NT2/D1 (cell line): ENCODE data around the gene ZNF24.

ENCODE experiments used
- DNase-seq: peaks from one replicate; pipeline ENCODE4 v3.0.0-alpha.2; 2011; ENCODE audit warnings: low read depth, low spot score
- H3K27me3 ChIP-seq: 2 replicates; pipeline ENCODE4 v1.6.0; 2011; ENCODE audit warnings: mild to moderate bottlenecking; ENCODE audit not compliant: insufficient read length, insufficient read depth
- H3K36me3 ChIP-seq: 2 replicates; pipeline ENCODE4 v1.6.1; 2011; ENCODE audit warnings: mild to moderate bottlenecking, low read length, mixed read lengths; ENCODE audit not compliant: insufficient read depth, insufficient read length
- H3K4me1 ChIP-seq: 2 replicates; pipeline ENCODE4 v1.5.1; 2011; ENCODE audit not compliant: insufficient read depth, insufficient read length
- H3K4me3 ChIP-seq: 2 replicates; pipeline ENCODE4 v1.5.1; 2011; ENCODE audit warnings: low read depth; ENCODE audit not compliant: insufficient read length
- H3K9ac ChIP-seq: 2 replicates; pipeline ENCODE4 v1.6.0; 2011; ENCODE audit warnings: low read depth; ENCODE audit not compliant: insufficient read length
- H3K9me3 ChIP-seq: 2 replicates; pipeline ENCODE4 v1.5.1; 2011; ENCODE audit warnings: mild to moderate bottlenecking, low read length; ENCODE audit not compliant: insufficient read depth
- SUZ12 ChIP-seq: IDR thresholded peaks from 2 replicates; pipeline ENCODE4 v1.6.1; 2011; ENCODE audit not compliant: insufficient read length, insufficient read depth; ENCODE audit errors: extremely low read depth
- YY1 ChIP-seq: IDR thresholded peaks from 2 replicates; pipeline ENCODE4 v1.6.1; 2011; ENCODE audit not compliant: insufficient read length, insufficient read depth
- ZNF274 ChIP-seq: IDR thresholded peaks from 2 replicates; pipeline ENCODE4 v1.6.1; 2011; ENCODE audit warnings: mild to moderate bottlenecking, low read depth, low read length

ZNF24 gene

GRCh38 chr18:35352778-35353177 lies 8.6 kb upstream of the ZNF24 start:
- Histone ChIP-seq H3K36me3 (no peaks in the 10 kb centered on the region), H3K9me3 (peaks cover 29% of the 10 kb centered on the region), H3K4me3 (no peak overlapping the region), H3K4me1 (peaks cover 1% of the 10 kb centered on the region), H3K27me3 (no peaks in the 10 kb centered on the region), H3K9ac (no peak overlapping the region)
- no peak for DNase-seq
- TF ChIP-seq YY1 (no peak), SUZ12 (no peak), ZNF274 (no peak)

- H3K9me3 ChIP-seq = peaks cover 29% of the 10 kb centered on the region
- TF ChIP-seq YY1 = no peak
- no peak for TF ChIP-seq ZNF274
- no peak for TF ChIP-seq SUZ12
- H3K4me1 ChIP-seq = no peaks in the 10 kb centered on the region
- H3K9ac ChIP-seq = no peak overlapping the region
- H3K4me3 ChIP-seq = no peak overlapping the region
- no peaks in the 10 kb centered on the region for H3K27me3 ChIP-seq
- no peak for DNase-seq
- no peaks in the 10 kb centered on the region for H3K36me3 ChIP-seq
These were observed 8.1 kb upstream of the ZNF24 start for GRCh38 chr18:35352283-35352682.

- H3K9ac ChIP-seq = no peak overlapping the region
- no peaks in the 10 kb centered on the region for H3K27me3 ChIP-seq
- DNase-seq = no peak
- peaks cover 23% of the 10 kb centered on the region for H3K9me3 ChIP-seq
- no peak overlapping the region for H3K4me3 ChIP-seq
- H3K4me1 ChIP-seq = no peaks in the 10 kb centered on the region
- TF ChIP-seq ZNF274 (no peak), YY1 (no peak), SUZ12 (no peak)
- H3K36me3 ChIP-seq = peaks cover 3% of the 10 kb centered on the region
These were observed 3.8 kb upstream of the ZNF24 start for GRCh38 chr18:35348001-35348400.

GRCh38 chr18:35345950-35346349 lies 1.7 kb upstream of the ZNF24 start:
- Histone ChIP-seq H3K9ac (no peak overlapping the region), H3K9me3 (peaks cover 2% of the 10 kb centered on the region; the same call in 1 of the 2 replicates), H3K27me3 (no peaks in the 10 kb centered on the region), H3K4me1 (no peaks in the 10 kb centered on the region), H3K4me3 (no peak overlapping the region), H3K36me3 (peaks cover 15% of the 10 kb centered on the region)
- TF ChIP-seq YY1 (no peak), SUZ12 (no peak), ZNF274 (no peak)
- DNase-seq = no peak

GRCh38 chr18:35345460-35345921 lies 1.3 kb upstream of the ZNF24 start:
- H3K36me3 ChIP-seq = peaks cover 20% of the 10 kb centered on the region
- H3K4me1 ChIP-seq = no peaks in the 10 kb centered on the region
- TF ChIP-seq ZNF274 (no peak), YY1 (no peak), SUZ12 (no peak)
- H3K9me3 ChIP-seq = no peaks in the 10 kb centered on the region
- no peak overlapping the region for H3K9ac ChIP-seq
- no peaks in the 10 kb centered on the region for H3K27me3 ChIP-seq
- no peak overlapping the region for H3K4me3 ChIP-seq
- DNase-seq = no peak

- H3K9ac ChIP-seq = peak overlapping the region; percentile 51
- peaks cover 26% of the 10 kb centered on the region for H3K36me3 ChIP-seq
- TF ChIP-seq SUZ12 (no peak), YY1 (no peak), ZNF274 (no peak)
- no peaks in the 10 kb centered on the region for H3K27me3 ChIP-seq
- H3K9me3 ChIP-seq = no peaks in the 10 kb centered on the region
- no peaks in the 10 kb centered on the region for H3K4me1 ChIP-seq
- peak overlapping the region; percentile 24 for H3K4me3 ChIP-seq
- no peak for DNase-seq
These were observed 678 bp upstream of the ZNF24 start for GRCh38 chr18:35344736-35345459.

GRCh38 chr18:35343488-35343935 lies 708 bp downstream of the ZNF24 start:
- Histone ChIP-seq H3K9me3 (no peaks in the 10 kb centered on the region), H3K9ac (peak overlapping the region; percentile 97), H3K36me3 (peaks cover 40% of the 10 kb centered on the region), H3K4me1 (no peaks in the 10 kb centered on the region), H3K4me3 (peak overlapping the region; percentile 90), H3K27me3 (no peaks in the 10 kb centered on the region)
- DNase-seq = no peak
- no peak for TF ChIP-seq YY1
- no peak for TF ChIP-seq ZNF274
- TF ChIP-seq SUZ12 = no peak
